ENCODE data around the gene TTC34. TPM values are rescaled to one million over a fixed set of nuclear protein-coding genes. Genes with fewer than 3 reads are reported as not detected.

The TTC34 gene
- total RNA-seq, 1 experiment from 2014 or later: 0.79 TPM

DNA sequence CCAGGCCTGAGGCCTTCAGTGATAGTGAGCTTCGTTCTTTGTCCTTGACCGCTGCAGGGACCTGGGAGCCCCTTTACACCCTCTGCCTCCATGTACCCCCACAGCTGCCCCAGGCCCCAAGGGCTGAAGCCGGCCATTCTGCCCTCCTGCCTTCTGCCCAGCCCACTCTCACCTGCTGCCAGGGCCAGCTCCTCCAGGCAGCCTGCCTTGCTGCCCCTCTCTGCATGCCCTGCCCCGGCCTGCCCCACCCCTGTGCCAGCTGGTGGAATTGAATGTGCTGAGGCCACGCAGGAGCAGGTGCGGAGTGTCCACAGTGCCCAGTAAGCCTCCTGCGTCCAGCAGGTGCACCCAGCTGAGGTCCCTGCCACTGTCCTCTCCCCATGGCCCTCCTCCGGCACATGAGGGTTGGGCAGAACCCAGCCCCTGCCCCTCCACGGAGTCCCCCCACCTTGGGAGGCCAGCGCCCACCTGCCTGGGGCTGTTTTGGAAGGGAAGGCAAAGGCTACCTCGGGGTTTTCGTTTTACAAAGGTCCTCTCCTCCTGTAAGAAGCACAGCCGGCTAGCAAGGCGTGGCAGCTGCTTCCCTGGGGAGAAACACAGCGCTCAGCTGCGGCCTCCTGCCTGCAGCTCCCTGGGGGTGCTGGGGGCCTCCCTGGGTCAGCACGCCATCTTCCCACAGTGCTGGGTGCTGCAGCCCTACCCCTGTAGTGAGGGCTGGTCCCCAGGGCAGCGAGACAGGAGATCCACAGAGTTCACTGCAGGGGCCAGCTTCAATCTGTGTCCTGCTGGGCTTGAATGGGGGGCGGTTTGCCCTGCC lies 189.7 kb downstream of the TTC34 start:
- intact Hi-C loops (cut with micrococcal nuclease; ENCODE audit: unreplicated experiment): no loop called here
- no peaks in the 10 kb centered on the region for H3K4me1 ChIP-seq
- no peak for DNase-seq
- no peaks in the 10 kb centered on the region for H3K36me3 Mint-ChIP-seq (ENCODE audit: insufficient read depth, unreplicated experiment)
- no TSS peak for BruUV-seq (replicated peaks)
- H3K4me1 Mint-ChIP-seq (ENCODE audit: low read depth, unreplicated experiment): no peaks in the 10 kb centered on the region
- H3K36me3 ChIP-seq (ENCODE audit: control insufficient read depth, insufficient read depth, low read length): no peaks in the 10 kb centered on the region
- H3K27me3 ChIP-seq (replicated peaks; ENCODE audit: control insufficient read depth, insufficient read depth, low read length): no peaks in the 10 kb centered on the region
- ChIA-PET POLR2A (no interaction called here), CTCF (no interaction called here)
- H3K27me3 Mint-ChIP-seq (ENCODE audit: insufficient read depth, unreplicated experiment): no peaks in the 10 kb centered on the region
- H3K9me3 Mint-ChIP-seq (ENCODE audit: unreplicated experiment): no peaks in the 10 kb centered on the region
- TF ChIP-seq, protein P1, sequence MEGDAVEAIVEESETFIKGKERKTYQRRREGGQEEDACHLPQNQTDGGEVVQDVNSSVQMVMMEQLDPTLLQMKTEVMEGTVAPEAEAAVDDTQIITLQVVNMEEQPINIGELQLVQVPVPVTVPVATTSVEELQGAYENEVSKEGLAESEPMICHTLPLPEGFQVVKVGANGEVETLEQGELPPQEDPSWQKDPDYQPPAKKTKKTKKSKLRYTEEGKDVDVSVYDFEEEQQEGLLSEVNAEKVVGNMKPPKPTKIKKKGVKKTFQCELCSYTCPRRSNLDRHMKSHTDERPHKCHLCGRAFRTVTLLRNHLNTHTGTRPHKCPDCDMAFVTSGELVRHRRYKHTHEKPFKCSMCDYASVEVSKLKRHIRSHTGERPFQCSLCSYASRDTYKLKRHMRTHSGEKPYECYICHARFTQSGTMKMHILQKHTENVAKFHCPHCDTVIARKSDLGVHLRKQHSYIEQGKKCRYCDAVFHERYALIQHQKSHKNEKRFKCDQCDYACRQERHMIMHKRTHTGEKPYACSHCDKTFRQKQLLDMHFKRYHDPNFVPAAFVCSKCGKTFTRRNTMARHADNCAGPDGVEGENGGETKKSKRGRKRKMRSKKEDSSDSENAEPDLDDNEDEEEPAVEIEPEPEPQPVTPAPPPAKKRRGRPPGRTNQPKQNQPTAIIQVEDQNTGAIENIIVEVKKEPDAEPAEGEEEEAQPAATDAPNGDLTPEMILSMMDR (IDR thresholded peaks at IDR 0.05; ENCODE audit: insufficient read depth in 1 of 2, low read depth in 1 of 2, low read length in 1 of 2, severe bottlenecking in 1 of 2, unreplicated experiment in 1 of 2): no peak
- H3K4me3 Mint-ChIP-seq (ENCODE audit: unreplicated experiment): no peak overlapping the region
- H3K27ac Mint-ChIP-seq (ENCODE audit: unreplicated experiment): no peak overlapping the region
- H3K4me3 ChIP-seq (ENCODE audit: low read depth, low read length): no peak overlapping the region
- H3K9me3 ChIP-seq: no peaks in the 10 kb centered on the region

- ChIA-PET POLR2A (no interaction called here), CTCF (no interaction called here)
- H3K4me1 ChIP-seq: no peaks in the 10 kb centered on the region
- no peaks in the 10 kb centered on the region for H3K27me3 Mint-ChIP-seq (ENCODE audit: insufficient read depth, unreplicated experiment)
- no peak overlapping the region for H3K4me3 Mint-ChIP-seq (ENCODE audit: unreplicated experiment)
- TF ChIP-seq, protein P1 (IDR thresholded peaks at IDR 0.05; ENCODE audit: insufficient read depth in 1 of 2, low read depth in 1 of 2, low read length in 1 of 2, severe bottlenecking in 1 of 2, unreplicated experiment in 1 of 2): no peak
- no peak overlapping the region for H3K27ac Mint-ChIP-seq (ENCODE audit: unreplicated experiment)
- BruUV-seq (replicated peaks): no TSS peak
- H3K9me3 Mint-ChIP-seq (ENCODE audit: unreplicated experiment): no peaks in the 10 kb centered on the region
- H3K9me3 ChIP-seq: no peaks in the 10 kb centered on the region
- H3K4me1 Mint-ChIP-seq (ENCODE audit: low read depth, unreplicated experiment): no peaks in the 10 kb centered on the region
- no peaks in the 10 kb centered on the region for H3K27me3 ChIP-seq (replicated peaks; ENCODE audit: control insufficient read depth, insufficient read depth, low read length)
- H3K36me3 Mint-ChIP-seq (ENCODE audit: insufficient read depth, unreplicated experiment): no peaks in the 10 kb centered on the region
- intact Hi-C loops (cut with micrococcal nuclease; ENCODE audit: unreplicated experiment): no loop called here
- H3K4me3 ChIP-seq (ENCODE audit: low read depth, low read length): no peak overlapping the region
- peak; percentile 14 to 51 for DNase-seq
- H3K36me3 ChIP-seq (ENCODE audit: control insufficient read depth, insufficient read depth, low read length): no peaks in the 10 kb centered on the region
Measured at GRCh38 chr1:2611031-2611501, 190.4 kb downstream of the TTC34 start.

DNA sequence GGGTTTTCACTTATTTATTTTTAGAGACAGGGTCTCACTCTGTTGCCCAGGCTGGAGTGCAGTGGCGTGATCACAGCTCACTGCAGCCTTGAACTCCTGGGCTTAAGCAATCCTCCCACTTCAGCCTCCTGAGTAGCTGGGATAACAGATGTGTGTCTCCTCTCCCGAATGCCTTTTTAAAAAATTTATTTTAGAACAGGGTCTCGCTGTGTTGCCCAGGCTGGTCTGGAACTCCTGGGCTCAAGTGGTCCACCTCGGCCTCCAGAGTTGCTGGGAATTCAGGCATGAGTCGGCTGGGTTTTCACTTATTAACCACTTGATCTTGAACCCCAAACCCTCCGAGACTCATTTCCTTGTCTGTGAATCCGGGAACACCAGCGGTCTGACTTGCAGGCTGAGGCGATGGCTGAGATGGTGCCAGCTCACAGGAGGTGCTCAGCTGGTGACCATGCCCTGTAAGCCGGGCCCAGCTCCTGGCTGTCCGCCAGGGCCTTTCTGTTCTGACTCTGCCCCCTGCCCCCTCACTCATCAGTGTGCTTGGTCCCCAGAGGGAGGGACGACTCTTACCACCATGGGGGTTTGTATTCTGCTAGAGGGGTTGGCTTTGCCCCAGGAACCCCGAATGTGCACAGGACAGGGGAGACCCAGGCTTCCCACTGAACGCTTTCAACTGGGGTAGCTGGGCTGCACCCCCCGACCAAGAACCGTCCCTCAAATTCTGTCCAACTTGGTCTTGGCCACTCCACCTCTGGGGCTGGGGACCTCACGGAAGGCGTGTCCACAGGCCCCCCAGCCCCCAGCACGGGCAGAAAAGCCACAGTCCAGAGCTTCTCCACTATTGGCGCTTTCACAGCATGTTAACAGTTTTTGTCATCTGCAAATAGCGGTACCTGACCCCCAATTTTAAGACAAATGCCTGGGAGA lies 191.2 kb downstream of the TTC34 start:
- Histone ChIP-seq H3K4me1 (no peaks in the 10 kb centered on the region), H3K9me3 (no peaks in the 10 kb centered on the region), H3K4me3 (ENCODE audit: low read depth, low read length) (no peak overlapping the region), H3K27me3 (replicated peaks; ENCODE audit: control insufficient read depth, insufficient read depth, low read length) (no peaks in the 10 kb centered on the region), H3K36me3 (ENCODE audit: control insufficient read depth, insufficient read depth, low read length) (no peaks in the 10 kb centered on the region)
- ChIA-PET POLR2A (no interaction called here), CTCF (no interaction called here)
- BruUV-seq (replicated peaks): no TSS peak
- H3K4me3 Mint-ChIP-seq (ENCODE audit: unreplicated experiment): no peak overlapping the region
- no peak for DNase-seq
- TF ChIP-seq, protein P1 (IDR thresholded peaks at IDR 0.05; ENCODE audit: insufficient read depth in 1 of 2, low read depth in 1 of 2, low read length in 1 of 2, severe bottlenecking in 1 of 2, unreplicated experiment in 1 of 2): no peak
- no peaks in the 10 kb centered on the region for H3K9me3 Mint-ChIP-seq (ENCODE audit: unreplicated experiment)
- H3K4me1 Mint-ChIP-seq (ENCODE audit: low read depth, unreplicated experiment): no peaks in the 10 kb centered on the region
- H3K27ac Mint-ChIP-seq (ENCODE audit: unreplicated experiment): no peak overlapping the region
- intact Hi-C loops (cut with micrococcal nuclease; ENCODE audit: unreplicated experiment): no loop called here
- H3K36me3 Mint-ChIP-seq (ENCODE audit: insufficient read depth, unreplicated experiment): no peaks in the 10 kb centered on the region
- no peaks in the 10 kb centered on the region for H3K27me3 Mint-ChIP-seq (ENCODE audit: insufficient read depth, unreplicated experiment)
